HuH-7.5 (cell line): Measurements from ENCODE around the gene SLC1A3.

Experiments
- DNase-seq: peaks from one replicate; pipeline ENCODE4 v3.0.0; 2011; ENCODE audit warnings: low spot score

Gene SLC1A3

GRCh38 chr5:36600917-36601527 lies 5.4 kb upstream of the SLC1A3 start:
- DNase-seq, result no peak

DNA sequence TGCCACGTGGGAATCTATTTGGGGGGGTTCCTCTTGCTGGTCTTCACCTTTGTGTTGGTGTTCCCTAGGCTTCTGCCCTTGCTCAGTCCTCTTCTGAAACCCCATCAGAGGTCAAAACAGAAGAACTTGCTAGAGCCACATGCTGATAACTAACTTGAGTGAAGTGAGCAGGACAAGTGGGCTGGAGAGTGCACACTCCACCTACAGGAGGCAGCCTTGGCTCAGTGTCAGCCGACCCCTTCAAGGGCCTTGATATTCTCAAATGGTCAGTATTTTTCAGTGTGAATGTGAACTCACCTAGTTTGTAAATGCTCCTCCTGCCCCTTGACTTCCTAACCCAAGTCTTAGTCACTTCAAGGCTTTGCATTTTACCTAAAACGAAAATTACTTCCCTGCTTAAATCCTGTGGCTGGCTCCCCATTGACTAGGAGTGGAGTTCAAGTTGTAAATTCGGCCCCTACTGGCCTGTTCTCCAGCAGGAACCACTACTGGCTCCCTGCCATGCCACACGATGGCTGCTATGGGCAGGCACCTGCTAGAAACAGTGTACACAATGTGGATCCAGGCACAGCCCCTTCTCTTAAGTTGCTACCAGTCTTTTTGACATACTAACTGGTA lies 3.6 kb upstream of the SLC1A3 start:
- no peak for DNase-seq

GRCh38 chr5:36605241-36605640 lies 1.2 kb upstream of the SLC1A3 start:
- DNase-seq, result no peak

DNA sequence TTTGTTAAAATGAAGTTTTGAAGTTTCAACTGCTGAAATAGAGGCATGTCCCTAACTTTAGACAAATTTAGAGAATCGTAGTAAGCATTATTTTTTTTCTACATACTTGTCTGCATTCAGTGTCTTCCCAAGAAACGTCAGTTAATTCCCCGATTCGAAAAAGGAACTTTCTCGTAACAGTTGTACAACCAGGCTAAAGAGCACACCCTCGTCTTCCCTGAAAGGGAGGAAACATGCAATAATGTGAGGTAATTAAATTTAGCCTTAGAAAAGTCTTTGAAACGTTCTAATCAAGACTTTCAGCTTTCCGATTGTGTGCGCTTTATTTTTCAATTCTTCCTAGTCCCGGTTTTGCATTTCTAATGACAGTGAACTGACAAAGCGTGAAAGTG lies 374 bp upstream of the SLC1A3 start:
- no peak for DNase-seq

DNA sequence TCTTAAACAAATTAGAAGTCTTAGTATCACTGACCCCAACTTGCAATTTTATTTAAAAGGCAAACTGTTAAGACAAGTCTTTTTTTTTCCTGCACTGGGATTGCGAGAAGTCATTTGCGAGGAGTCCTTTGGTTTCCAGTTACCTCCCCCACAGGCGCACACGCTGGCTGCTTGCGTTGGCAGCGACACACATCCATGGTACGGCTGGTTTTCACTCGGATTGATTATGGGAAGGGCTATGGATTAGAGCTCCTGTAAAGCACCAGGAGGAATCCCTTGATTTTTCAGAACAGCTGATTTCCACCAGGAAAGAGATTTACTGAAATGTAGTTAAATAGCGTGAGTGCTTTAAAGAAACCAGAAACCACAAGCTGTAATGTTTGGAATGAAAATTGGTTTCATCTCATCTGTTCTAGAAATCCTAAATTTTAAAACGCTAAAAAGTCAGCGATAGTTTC lies 737 bp downstream of the SLC1A3 start:
- DNase-seq, result peak; percentile 50

GRCh38 chr5:36607838-36608783 lies 1.7 kb downstream of the SLC1A3 start:
- no peak for DNase-seq

DNA sequence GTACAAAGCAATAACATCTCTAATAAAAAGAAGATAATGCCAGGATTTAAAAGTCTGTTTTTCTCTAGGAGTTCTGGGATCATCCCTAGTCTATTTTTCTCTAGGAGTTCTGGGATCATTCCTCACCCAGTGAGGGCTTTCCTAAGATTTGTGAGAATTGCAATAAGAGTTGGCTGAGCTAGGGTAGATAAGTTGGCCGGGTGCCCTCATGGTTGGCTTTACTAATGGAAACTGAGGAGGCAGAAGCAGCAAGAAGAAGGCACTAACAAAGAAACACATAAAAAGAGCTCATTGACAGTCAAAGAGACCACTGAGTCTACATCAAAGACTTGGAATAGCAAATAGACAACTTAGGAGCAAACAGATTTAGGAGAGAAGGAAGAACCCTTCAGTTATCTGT lies 4.2 kb downstream of the SLC1A3 start:
- DNase-seq, result no peak

- no peak for DNase-seq
Observed at GRCh38 chr5:36611520-36612274, 5.3 kb downstream of the SLC1A3 start.

DNA sequence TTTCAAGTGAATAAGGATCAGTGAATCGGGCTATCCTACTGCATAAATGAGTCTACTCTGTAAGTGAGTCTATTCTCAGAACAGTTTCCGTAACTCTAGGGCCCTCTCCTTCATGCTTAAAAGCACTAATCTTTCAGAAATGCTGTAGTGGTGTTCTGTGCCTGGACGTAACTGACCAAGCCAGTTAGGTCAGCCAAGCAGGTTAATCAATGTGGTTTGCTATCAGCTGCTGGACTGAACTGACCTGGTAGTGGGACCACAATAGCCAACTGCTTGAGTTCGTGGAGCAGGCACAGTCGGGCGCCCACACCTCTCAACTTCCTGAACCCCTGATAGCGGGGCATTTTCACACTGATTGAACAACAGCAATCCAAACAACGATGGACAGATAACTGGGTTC lies 6.8 kb downstream of the SLC1A3 start:
- DNase-seq, result no peak

GRCh38 chr5:36613771-36614656 lies 7.6 kb downstream of the SLC1A3 start:
- no peak for DNase-seq

DNA sequence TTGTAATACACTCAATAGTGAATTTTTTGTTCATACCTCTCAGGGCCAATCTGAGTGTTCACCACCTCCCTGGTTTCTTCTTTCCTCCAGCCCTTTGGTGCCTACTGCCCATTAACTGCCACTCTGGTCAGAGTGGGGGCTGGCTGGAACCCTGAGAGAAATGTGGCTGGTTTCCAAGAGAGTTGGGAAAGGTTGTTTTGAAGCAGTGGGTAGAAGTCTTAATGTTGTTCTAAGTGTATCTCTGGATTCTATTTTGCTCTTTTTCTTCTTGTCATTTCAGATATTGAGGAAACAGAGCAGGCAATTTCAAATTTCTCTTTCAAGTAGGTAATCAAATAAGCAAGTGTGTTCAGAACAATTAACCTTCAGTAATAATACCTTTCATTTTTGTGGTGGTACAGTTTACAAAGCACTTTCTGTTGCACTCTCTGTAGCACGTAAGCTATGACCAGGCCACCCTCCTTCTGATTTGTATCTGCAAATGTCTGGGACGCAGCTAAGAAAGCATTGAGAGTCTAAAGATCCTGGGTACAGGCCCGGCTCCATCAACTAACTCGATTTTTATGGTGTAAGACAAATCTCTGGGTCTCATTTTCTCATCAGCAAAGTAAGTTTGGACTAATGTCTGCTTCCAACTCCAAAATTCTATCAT lies 8.4 kb downstream of the SLC1A3 start:
- no peak for DNase-seq

GRCh38 chr5:36619012-36619635 lies 12.7 kb downstream of the SLC1A3 start:
- no peak for DNase-seq

- DNase-seq, result no peak
Observed at GRCh38 chr5:36621985-36622384, 15.6 kb downstream of the SLC1A3 start.

GRCh38 chr5:36623832-36624231 lies 17.4 kb downstream of the SLC1A3 start:
- no peak for DNase-seq

DNA sequence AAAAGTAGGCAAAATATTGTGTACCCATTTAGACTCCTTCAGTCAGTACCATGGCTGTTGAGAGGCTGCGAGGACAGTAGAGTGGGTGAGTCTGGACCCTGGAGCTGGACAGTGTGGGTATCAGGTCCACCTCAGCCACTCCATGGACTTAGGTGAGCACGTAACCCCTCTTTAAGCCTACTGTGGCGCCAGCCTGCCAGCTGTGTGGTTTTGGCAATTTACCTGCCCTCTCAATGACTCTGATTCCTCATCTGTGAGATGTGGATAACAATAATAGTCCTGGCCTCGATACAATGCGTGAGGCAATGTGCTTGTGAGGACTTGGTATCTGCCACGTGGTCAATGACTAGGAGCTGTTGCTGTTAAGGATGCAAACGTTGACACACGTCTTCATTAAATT lies 17.9 kb downstream of the SLC1A3 start:
- DNase-seq, result no peak

DNA sequence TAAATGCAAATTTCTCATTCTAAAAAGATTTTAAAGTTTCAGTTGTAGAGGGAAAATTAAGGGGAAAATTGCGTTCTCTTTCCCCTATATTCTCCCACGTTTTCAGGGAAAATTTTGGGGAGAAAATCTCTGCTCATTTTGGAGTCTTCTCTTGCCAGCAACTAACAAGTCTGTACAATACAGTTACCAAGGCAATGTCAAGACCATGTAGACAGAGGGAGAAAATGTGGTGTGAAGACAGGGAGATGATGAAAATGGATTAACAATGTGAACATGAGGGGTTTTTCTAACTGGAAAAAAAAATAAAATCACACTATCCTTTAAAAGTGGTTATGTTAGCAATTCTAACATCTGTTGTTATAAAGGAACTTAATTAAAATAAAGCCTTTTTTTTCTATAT lies 22.3 kb downstream of the SLC1A3 start:
- DNase-seq, result no peak

DNA sequence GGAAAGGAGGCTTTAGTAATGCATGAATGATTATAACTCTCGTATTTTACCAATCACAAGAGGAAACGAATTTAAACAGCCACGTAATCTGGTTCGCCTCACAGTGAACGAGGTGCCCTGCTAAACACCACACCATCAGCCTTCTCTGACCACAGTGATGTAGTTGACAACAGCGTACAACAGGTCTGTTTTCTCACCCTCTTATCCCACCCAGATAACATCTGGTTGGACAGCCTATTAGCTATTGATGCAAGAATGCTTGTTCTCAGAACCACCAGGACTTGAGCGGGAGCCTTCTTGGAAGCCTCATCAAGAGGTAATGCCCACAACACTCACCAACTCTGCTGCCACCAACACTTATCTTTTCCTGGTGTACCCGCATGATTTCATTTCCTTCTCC lies 23.3 kb downstream of the SLC1A3 start:
- DNase-seq, result no peak

GRCh38 chr5:36630201-36631145 lies 24.1 kb downstream of the SLC1A3 start:
- DNase-seq, result no peak

DNA sequence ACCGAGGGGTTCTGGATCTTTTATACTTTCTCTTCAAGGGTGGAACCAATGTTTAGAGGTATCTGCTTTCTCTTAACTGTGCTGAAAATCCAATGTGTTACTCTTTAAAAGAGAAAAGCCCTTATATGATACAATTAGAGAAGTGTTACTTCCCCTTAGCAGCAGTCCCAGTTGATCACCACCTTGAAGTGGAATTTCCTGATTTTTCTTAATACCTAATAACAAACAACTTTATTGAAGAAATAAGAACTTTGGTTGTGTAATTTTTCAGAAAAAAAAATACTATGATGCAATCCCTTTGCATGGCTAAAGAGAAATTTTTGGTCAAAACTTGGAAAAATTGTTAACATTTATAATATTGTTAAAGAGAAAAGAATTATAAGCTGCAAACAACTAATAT lies 24.7 kb downstream of the SLC1A3 start:
- DNase-seq, result no peak
